GM19025 (cell line): ENCODE measurements around the gene CELF5.

Experiments
- ATAC-seq: cut with Tn5 transposase; IDR thresholded peaks from one replicate; pipeline ENCODE4 v1.9.1; 2021; ENCODE audit warnings: mild to moderate bottlenecking, low read depth, moderate library complexity; ENCODE audit not compliant: unreplicated experiment

Gene CELF5

DNA sequence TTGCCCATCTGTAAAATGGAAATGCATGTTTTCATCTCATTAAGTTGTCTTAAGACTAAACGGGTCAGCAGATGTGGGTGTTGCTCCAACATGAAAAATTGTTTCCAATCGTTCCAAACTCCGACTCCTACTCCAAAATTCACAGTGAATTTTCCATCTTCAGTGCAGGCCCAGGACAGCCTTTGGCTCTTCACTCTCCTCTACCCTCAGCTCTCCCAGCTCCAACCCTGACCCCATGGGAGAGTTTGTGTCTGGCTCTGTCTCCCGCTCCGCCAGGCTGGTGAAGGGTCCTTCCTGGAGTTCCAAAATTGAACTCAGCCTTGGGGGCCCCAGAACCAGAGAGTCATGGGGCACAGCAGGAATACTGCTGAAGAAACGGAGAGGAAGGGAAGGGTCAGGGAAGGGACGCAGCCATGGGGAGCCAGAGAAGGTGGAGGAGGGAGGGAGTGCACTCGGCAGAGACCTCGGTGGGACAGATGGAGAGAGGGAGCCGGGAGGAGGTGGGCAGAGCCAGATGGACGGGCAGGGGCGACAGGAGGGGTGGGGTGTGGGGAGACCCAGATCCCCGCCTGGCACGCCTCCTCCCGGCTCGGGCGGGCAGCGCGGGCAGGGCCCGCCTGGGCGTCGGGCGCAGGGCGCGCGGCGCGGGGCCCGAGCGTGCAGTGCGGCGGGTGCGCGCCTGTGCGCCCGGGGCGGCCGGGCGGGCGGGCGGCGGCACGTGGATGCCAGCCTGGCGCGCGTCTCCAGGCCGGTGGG lies 45.6 kb downstream of the CELF5 start:
- ATAC-seq: no peak

DNA sequence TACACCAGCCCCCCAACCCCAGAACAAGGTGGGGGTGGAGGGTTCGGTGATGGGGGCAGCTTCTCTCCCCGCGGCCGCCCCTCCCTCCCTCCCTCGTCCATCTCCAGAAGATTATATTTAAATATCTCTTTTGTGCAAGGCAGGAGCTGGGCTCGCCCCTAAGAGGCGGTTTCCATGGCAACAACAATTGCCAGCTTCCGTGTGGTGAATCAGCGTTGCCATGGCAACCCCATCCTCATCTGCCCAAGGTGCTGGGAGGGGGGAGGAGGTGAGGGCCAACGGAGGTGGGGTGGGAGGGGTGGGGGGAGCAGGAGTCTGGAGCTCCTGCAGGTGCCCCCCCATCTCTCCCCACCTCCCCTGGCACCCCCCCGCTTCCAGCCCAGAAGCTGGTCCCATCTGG lies 46.4 kb downstream of the CELF5 start:
- no peak for ATAC-seq

DNA sequence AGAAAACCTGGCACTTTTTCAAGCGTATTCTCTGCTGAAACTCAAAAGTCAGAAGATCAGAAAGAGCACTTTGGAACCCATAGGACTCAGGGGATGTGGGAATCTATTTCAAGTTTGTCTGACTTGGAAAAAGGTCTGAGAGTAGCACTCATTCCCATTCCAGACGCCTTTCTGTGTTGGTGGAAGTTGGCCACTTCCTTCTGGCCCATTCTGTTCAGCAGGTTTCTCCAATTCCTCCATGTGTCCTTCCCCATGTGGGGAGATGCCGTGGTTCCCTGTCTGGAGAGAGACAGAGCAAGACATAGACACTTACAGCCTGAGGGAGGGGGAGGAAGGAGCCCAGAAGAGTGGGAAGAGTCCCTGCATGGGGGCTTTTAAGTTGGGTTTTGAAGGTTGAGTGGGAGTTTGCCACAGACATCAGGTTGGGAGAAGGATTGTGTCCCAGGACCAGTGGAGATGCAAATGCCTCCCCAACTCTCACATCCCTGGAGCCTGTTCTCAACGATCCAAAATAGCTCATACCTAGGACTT lies 48.0 kb downstream of the CELF5 start:
- ATAC-seq: no peak

- ATAC-seq: no peak
Observed at GRCh38 chr19:3272952-3273351, 48.5 kb downstream of the CELF5 start.

- no peak for ATAC-seq
Observed at GRCh38 chr19:3274245-3274941, 49.9 kb downstream of the CELF5 start.

- ATAC-seq: no peak
Observed at GRCh38 chr19:3274942-3275582, 50.6 kb downstream of the CELF5 start.

- ATAC-seq: no peak
Observed at GRCh38 chr19:3275583-3276340, 51.3 kb downstream of the CELF5 start.

DNA sequence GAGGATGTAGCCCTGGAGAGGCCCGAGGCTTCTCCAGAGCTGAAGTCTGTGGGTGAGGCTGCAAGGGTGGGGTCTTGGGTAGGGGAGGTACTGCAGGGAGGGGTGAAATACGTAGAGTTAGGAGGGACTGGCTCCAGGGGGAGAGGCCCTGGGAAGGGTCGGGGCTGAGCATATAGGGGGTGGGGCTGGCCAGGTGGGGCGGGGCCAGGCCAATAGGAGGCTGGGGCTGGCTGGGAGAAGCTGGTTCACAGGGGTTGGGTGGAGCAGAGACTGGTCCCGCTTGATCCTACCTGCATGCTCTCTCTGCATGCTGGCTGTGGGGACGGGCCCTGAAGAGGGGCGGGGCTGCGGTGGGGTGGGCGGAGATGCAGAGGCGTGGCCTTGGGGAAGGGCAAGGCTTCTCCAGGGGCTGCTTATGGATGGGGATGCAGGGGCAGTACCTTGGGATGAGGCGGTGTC lies 51.9 kb downstream of the CELF5 start:
- ATAC-seq: no peak

- no peak for ATAC-seq
Observed at GRCh38 chr19:3277649-3278048, 53.2 kb downstream of the CELF5 start.

- ATAC-seq: no peak
Observed at GRCh38 chr19:3278294-3278693, 53.8 kb downstream of the CELF5 start.

DNA sequence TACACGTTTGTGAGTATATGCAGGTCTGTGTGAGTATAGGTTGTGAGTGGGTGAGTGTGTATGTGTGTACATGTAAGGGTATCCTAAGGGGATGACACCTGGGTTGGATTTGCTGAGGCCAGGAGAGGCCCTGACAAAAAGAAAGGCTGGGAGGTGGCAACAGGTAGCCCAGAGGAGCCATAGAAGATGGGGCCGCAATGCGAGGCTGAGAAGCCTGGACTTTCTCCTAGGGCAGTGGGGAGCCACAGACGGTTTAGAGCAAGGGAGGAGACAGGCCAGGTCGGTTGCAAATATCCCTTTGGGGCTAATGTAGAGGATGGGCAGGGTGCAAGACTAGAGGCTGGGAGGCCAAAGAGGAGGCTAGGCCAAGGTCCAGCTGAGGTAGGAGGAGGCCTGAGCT lies 54.3 kb downstream of the CELF5 start:
- no peak for ATAC-seq

DNA sequence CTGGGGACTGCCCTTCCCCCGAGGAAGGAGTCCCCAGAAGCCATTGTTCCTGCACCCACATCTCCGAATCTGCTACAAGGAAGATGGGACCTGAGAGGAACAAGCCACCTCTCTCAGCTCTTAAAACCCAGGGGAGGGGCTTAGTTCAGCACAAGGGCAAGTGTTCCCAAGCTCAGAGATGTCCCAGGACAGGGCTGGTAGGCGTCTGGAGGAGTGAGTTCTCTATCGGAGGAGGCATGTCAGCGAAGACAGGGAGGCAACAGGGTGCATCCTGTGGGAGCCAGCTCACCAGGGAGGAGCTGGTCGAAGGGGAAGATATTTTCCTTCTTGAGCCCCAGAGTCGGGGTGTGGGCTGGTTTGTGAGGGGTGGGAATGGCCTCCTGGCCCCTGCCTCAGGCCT lies 54.8 kb downstream of the CELF5 start:
- no peak for ATAC-seq

DNA sequence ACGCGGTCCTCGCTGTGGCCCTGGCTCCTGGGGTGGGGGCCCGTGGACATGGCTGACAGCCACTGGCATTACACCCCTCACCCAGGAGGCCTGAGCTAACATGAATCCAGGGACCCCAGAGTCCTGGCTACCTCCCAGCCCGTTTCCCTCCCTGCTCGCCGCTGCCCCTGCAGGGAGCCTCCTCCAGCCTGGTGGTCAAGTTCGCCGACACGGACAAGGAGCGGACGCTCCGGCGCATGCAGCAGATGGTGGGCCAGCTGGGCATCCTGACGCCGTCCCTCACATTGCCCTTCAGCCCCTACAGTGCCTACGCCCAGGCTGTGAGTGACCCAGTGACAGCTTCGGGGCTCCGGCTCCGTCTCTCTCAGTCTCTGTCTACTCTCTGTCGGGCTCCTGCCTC lies 56.6 kb downstream of the CELF5 start:
- ATAC-seq: no peak

GRCh38 chr19:3282155-3282554 lies 57.7 kb downstream of the CELF5 start:
- ATAC-seq: no peak

- ATAC-seq: no peak
Observed at GRCh38 chr19:3282564-3282963, 58.1 kb downstream of the CELF5 start.

DNA sequence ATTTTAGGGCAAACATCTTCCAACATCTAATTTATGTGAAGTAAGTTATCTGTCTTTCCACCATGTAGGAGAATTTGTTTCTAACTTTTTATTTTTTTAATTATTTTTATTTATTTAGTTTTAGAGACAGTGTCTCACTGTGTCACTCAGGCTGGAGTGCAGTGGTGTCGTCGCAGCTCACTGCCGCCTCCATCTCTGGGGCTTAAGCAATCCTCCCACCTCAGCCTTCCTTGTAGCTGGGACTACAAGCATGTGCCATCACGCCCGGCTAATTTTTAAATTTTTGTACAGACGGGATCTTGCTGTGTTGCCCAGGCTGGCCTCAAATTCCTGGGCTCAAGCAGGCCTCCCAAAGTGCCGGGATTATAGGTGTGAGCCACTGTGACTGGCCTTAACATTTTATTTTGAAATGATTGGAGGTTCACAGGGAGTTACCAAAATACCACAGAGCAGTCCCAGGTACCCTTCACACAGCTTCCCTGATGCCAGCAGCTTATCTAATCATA lies 58.8 kb downstream of the CELF5 start:
- no peak for ATAC-seq

- ATAC-seq: no peak
Observed at GRCh38 chr19:3283886-3284657, 59.6 kb downstream of the CELF5 start.

- ATAC-seq: no peak
Observed at GRCh38 chr19:3284759-3285646, 60.5 kb downstream of the CELF5 start.
